ENCODE data around the gene DARS1. TPM values are rescaled to one million over a fixed set of nuclear protein-coding genes. Genes with fewer than 3 reads are reported as not detected.
"Not testable (repeated sequence)": the region's sequence is repeated elsewhere in the genome, so short reads cannot be mapped to it uniquely, and the experiment has no call there.

The DARS1 gene
- total and polyA plus RNA-seq, 8 donors: 39.1 to 244 (median 62.1) TPM

DNA sequence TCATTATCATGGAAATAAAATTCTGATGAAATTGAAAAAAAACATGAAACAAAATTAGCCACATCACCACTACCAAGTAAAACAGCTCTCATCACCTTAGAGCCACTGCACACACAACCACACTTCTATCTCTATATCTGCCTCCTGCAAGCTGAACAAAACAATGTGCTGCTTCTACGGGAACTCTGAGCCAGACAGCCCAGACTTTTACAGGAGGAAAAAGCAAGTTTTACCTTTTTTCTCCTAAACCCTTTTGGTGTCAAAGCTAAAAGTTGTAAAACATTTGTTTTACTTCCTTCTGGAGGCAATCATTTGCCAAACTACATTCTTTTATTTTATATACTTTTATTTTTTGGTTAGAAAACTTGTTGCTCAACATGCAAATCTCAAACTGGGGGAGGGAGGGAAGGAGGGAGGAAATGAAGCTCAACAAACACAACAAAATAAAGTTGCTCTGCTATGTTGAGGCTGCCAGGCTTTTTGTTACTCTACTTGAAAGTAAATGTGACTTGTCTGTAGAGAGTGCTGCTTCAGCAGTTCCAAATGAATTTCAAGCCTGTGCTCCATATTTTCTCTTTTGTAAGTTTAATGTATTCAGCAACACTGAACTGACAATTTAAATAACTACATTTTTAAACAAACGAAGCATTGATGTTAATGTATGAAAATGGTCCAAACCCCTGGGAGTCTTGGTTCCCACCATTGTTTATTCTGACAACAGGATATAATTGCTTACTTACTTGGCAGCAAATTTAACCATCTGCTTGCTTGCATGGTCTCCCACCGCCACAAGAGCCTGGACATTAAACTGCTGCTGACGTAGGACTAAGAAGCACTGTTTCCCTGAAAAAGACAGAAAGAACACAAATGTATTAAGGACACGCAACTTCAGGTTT, 24.5 kb downstream of the DARS1 start:
- WGBS, 5 donors: 53 to 64% (median 61%) methylated on average over 5 of the region's 5 CpGs
- intact Hi-C loops (cut with DNase I; ENCODE audit: low total_unique reads): no loop called here
- Histone ChIP-seq H3K27ac (peak overlapping the region in 4 of 5 donors; percentile 17 to 62 (median 30)), H3K9me3 (no peaks in the 10 kb centered on the region), H3K27me3 (no peaks in the 10 kb centered on the region), H3K36me3 (peaks cover 0 to 14% (median 11%) of the 10 kb centered on the region in 4 donors), H3K4me1 (peaks cover 0 to 48% (median 22%) of the 10 kb centered on the region in 4 donors), H3K4me3 (no peak overlapping the region)
- TF ChIP-seq, protein P1, sequence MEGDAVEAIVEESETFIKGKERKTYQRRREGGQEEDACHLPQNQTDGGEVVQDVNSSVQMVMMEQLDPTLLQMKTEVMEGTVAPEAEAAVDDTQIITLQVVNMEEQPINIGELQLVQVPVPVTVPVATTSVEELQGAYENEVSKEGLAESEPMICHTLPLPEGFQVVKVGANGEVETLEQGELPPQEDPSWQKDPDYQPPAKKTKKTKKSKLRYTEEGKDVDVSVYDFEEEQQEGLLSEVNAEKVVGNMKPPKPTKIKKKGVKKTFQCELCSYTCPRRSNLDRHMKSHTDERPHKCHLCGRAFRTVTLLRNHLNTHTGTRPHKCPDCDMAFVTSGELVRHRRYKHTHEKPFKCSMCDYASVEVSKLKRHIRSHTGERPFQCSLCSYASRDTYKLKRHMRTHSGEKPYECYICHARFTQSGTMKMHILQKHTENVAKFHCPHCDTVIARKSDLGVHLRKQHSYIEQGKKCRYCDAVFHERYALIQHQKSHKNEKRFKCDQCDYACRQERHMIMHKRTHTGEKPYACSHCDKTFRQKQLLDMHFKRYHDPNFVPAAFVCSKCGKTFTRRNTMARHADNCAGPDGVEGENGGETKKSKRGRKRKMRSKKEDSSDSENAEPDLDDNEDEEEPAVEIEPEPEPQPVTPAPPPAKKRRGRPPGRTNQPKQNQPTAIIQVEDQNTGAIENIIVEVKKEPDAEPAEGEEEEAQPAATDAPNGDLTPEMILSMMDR (IDR thresholded peaks at IDR 0.05): no peak
- TF ChIP-seq POLR2AphosphoS5 (IDR thresholded peaks at IDR 0.05): no peak
- TF ChIP-seq EP300 (IDR thresholded peaks at IDR 0.05): no peak
- no peak for TF ChIP-seq POLR2A (IDR thresholded peaks at IDR 0.05)
- peak in 1 of 2 donors; percentile 79 for DNase-seq

DNA sequence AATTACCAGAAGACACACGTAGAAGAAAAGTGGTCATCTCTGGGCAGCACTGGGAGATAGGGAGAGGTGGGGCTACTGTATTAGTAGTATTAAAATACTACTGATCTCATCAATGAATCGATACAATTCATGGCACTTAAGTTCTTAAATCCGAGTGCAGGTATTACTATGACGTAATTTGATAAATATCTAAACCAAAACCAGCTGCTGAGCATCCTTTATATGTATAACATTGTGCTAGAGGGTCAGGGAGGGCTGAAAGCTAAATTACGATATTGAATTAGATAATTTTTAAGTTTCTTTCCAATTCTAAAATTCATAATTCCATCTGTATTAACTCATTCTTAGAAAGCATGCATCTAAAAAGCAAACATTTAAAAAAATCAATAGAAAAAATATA, 25.3 kb downstream of the DARS1 start:
- Histone ChIP-seq H3K4me1 (peaks cover 0 to 40% (median 19%) of the 10 kb centered on the region in 4 donors), H3K36me3 (peaks cover 0 to 14% (median 11%) of the 10 kb centered on the region in 4 donors), H3K4me3 (no peak overlapping the region), H3K27ac (peak overlapping the region in 1 of 5 donors; percentile 62), H3K27me3 (no peaks in the 10 kb centered on the region), H3K9me3 (no peaks in the 10 kb centered on the region)
- intact Hi-C loops (cut with DNase I; ENCODE audit: low total_unique reads): no loop called here
- TF ChIP-seq EP300 (IDR thresholded peaks at IDR 0.05): no peak
- TF ChIP-seq POLR2AphosphoS5 (IDR thresholded peaks at IDR 0.05): no peak
- TF ChIP-seq POLR2A (IDR thresholded peaks at IDR 0.05): no peak
- TF ChIP-seq, protein P1 (IDR thresholded peaks at IDR 0.05): no peak
- 75 to 88% (median 80%) methylated on average over 5 of the region's 5 CpGs for WGBS, 5 donors
- DNase-seq: no peak

DNA sequence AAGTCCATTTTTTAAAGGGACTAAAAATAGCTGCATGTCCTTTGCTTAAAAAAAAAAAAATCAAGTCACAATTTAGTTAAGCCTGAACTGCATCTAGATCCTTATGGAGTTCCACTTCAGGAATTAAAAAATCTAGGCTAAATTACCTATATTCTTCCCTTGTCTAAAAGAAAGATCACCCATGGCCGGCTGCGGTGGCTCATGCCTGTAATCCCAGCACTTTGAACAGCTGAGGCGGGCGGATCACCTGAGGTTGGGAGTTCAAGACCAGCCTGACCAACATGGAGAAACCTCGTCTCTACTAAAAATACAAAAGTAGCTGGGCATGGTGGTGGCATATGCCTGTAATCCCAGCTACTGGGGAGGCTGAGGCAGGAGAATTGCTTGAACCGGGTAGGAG, 26.5 kb downstream of the DARS1 start:
- DNase-seq; H3K27me3 ChIP-seq; H3K4me3 ChIP-seq; H3K9me3 ChIP-seq; H3K27ac ChIP-seq; intact Hi-C loops (cut with DNase I; ENCODE audit: low total_unique reads): not testable (repeated sequence)
- 94 to 99% (median 98%) methylated on average over 6 of the region's 6 CpGs for WGBS, 5 donors
- Histone ChIP-seq H3K4me1 (peaks cover 0 to 34% (median 16%) of the 10 kb centered on the region in 4 donors), H3K36me3 (peaks cover 0 to 14% (median 11%) of the 10 kb centered on the region in 4 donors)

DNA sequence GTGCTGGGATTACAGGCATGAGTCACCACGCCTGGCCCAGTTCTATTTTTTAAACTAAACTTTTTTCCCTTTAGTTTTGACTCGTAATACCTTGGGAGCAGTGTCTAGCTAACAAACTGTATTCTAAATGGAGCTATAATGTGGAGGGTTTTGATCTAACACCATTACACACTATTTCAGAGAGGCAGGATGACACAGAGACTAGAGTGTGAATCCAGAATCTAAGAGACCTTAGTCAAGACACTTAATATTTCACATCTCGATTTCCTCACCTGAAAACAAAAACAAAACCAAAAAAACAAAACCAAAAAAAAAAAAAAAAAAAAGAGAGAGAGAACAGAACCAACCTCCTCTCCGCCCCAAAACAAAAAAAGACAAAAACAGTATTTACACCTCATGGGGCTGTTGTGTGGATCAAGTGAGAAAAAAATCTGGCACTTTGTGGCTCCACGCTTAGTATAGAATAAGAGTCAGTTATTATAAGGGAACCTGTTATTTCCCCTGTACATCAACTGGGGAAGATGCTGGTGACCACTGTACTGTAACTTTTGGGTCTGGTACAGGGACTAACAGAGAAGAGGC, 31.3 kb downstream of the DARS1 start:
- no peaks in the 10 kb centered on the region for H3K27me3 ChIP-seq
- H3K27ac ChIP-seq: no peak overlapping the region
- no peak for DNase-seq
- H3K9me3 ChIP-seq: no peaks in the 10 kb centered on the region
- H3K36me3 ChIP-seq: peaks cover 0 to 17% (median 10%) of the 10 kb centered on the region in 4 donors
- no peak overlapping the region for H3K4me3 ChIP-seq
- intact Hi-C loops (cut with DNase I; ENCODE audit: low total_unique reads): no loop called here
- TF ChIP-seq POLR2A (IDR thresholded peaks at IDR 0.05): no peak
- TF ChIP-seq, protein P1 (IDR thresholded peaks at IDR 0.05): no peak
- TF ChIP-seq POLR2AphosphoS5 (IDR thresholded peaks at IDR 0.05): no peak
- no peak for TF ChIP-seq EP300 (IDR thresholded peaks at IDR 0.05)
- 82 to 95% (median 93%) methylated on average over 5 of the region's 5 CpGs for WGBS, 5 donors
- H3K4me1 ChIP-seq: peaks cover 0 to 18% (median 8%) of the 10 kb centered on the region in 4 donors
